Stimulated activated CD8-positive, alpha-beta memory T cell treated with anti-CD3 and anti-CD28 coated beads, Interleukin-15, amount 100 ng/mL, for 24 hours (primary cell): Measurements from ENCODE around the gene MYH9.

ENCODE experiments used
- DNase-seq: peaks from one replicate; pipeline ENCODE4 v3.0.0-alpha.2; 2020; ENCODE audit warnings: low read depth

Gene MYH9

GRCh38 chr22:36330655-36331305, 57.0 kb downstream of the MYH9 start:
- DNase-seq, result no peak

GRCh38 chr22:36330127-36330526, 57.6 kb downstream of the MYH9 start:
- no peak for DNase-seq

- peak; percentile 52 for DNase-seq
These were observed 58.3 kb downstream of the MYH9 start for GRCh38 chr22:36329254-36330078.

- no peak for DNase-seq
These were observed 59.0 kb downstream of the MYH9 start for GRCh38 chr22:36328635-36329253.

GRCh38 chr22:36327922-36328551, 59.7 kb downstream of the MYH9 start:
- DNase-seq, result no peak

GRCh38 chr22:36326178-36327161, 61.3 kb downstream of the MYH9 start:
- DNase-seq, result no peak

GRCh38 chr22:36325154-36326031, 62.4 kb downstream of the MYH9 start:
- no peak for DNase-seq

- no peak for DNase-seq
These were observed 63.4 kb downstream of the MYH9 start for GRCh38 chr22:36324414-36324813.

GRCh38 chr22:36323855-36324331, 63.9 kb downstream of the MYH9 start:
- no peak for DNase-seq

GRCh38 chr22:36323182-36323854, 64.4 kb downstream of the MYH9 start:
- DNase-seq, result no peak

- DNase-seq, result no peak
These were observed 65.2 kb downstream of the MYH9 start for GRCh38 chr22:36322602-36322915.

GRCh38 chr22:36321797-36322601, 65.8 kb downstream of the MYH9 start:
- no peak for DNase-seq

- DNase-seq, result no peak
These were observed 67.2 kb downstream of the MYH9 start for GRCh38 chr22:36320553-36320952.

- no peak for DNase-seq
These were observed 67.9 kb downstream of the MYH9 start for GRCh38 chr22:36319595-36320497.

- DNase-seq, result no peak
These were observed 69.3 kb downstream of the MYH9 start for GRCh38 chr22:36318442-36318841.

GRCh38 chr22:36317658-36318271, 70.0 kb downstream of the MYH9 start:
- DNase-seq, result no peak

GRCh38 chr22:36316419-36316818, 71.3 kb downstream of the MYH9 start:
- DNase-seq, result no peak
